K562 (cell line): ENCODE results near the gene SLC1A3.

Experiments used
- BDP1 ChIP-seq: IDR thresholded peaks from 3 replicates; pipeline ENCODE4 v1.6.1; 2011; ENCODE audit not compliant: insufficient read length, insufficient read depth
- HOXB6 ChIP-seq: fragments of 250-450 bp; sonication (Bioruptor Pico); IDR thresholded peaks from 2 replicates; pipeline ENCODE4 v1.5.1; 2022; ENCODE audit warnings: mild to moderate bottlenecking, borderline replicate concordance
- POLR2A ChIP-seq: fragments of 450-650 bp; conservative IDR thresholded peaks from 2 replicates; pipeline ENCODE4 v1.6.1; 2016
- POLR2AphosphoS5 ChIP-seq: IDR thresholded peaks from 2 replicates; pipeline ENCODE4 v1.6.1; 2011; ENCODE audit warnings: mild to moderate bottlenecking, low read depth, low read length, moderate library complexity; ENCODE audit not compliant: control insufficient read depth, insufficient read depth
- PYGO2 ChIP-seq: fragments of 450-650 bp; IDR thresholded peaks from 2 replicates; pipeline ENCODE4 v1.6.1; 2016; ENCODE audit warnings: mild to moderate bottlenecking, missing genetic modification characterization, moderate library complexity, missing compliant biosample characterization
- RAD21 ChIP-seq, 2 experiments: fragments of 250-450 bp in 1 of 2; fragments of 450-650 bp in 1 of 2; sonication (Bioruptor Pico) in 1 of 2; formaldehyde crosslinking in 1 of 2; IDR thresholded peaks in 1 of 2; conservative IDR thresholded peaks in 1 of 2; 2 replicates each; pipeline versions ENCODE4 v1.4.0 to v1.8.0; 2020 to 2022; ENCODE audit warnings: mild to moderate bottlenecking in 2 of 2, moderate library complexity in 1 of 2
- SIN3A ChIP-seq, 2 experiments: fragments of 150-350 bp in 1 of 2; IDR thresholded peaks; 2 replicates each; pipeline ENCODE4 v1.6.1; 2011 to 2016; ENCODE audit warnings: borderline replicate concordance in 2 of 2, low read depth in 2 of 2, low read length in 2 of 2, mild to moderate bottlenecking in 2 of 2, moderate library complexity in 2 of 2; ENCODE audit not compliant: control insufficient read depth in 1 of 2
- SMC3 ChIP-seq: conservative IDR thresholded peaks from 2 replicates; pipeline ENCODE4 v1.6.1; 2011; ENCODE audit warnings: low read depth, low read length, improper control_type of control experiment; ENCODE audit not compliant: insufficient read depth
- ZC3H4 ChIP-seq: sonication (generic); formaldehyde crosslinking; IDR thresholded peaks from 2 replicates; pipeline ENCODE4 v1.9.0; 2021; ENCODE audit warnings: missing genetic modification reagents, borderline replicate concordance
- ZNF764 ChIP-seq: fragments of 250-450 bp; sonication (Bioruptor Pico); IDR thresholded peaks from 2 replicates; pipeline ENCODE4 v1.4.0; 2020; ENCODE audit warnings: low read depth, mild to moderate bottlenecking, moderate library complexity
- TF ChIP-seq, protein P1 (sequence below), 3 experiments: IDR thresholded peaks in 2 of 3; conservative IDR thresholded peaks in 1 of 3; 2 replicates each; pipeline ENCODE4 v1.5.1; 2011 to 2012; ENCODE audit warnings: low read length in 3 of 3, mild to moderate bottlenecking in 3 of 3, control low read depth in 2 of 3, improper control_type of control experiment in 1 of 3, inconsistent platforms in 1 of 3, low read depth in 1 of 3, mixed read lengths in 1 of 3, moderate library complexity in 1 of 3; ENCODE audit not compliant: insufficient read depth in 2 of 3
- TF ChIP-seq, protein P2 (sequence below), 2 experiments: fragments of 450-650 bp; formaldehyde crosslinking in 1 of 2; IDR thresholded peaks; 2 replicates each; pipeline versions ENCODE4 v1.4.0 to v1.6.1; 2014 to 2020; ENCODE audit warnings: mild to moderate bottlenecking in 2 of 2, borderline replicate concordance in 1 of 2, low read depth in 1 of 2

DNA sequence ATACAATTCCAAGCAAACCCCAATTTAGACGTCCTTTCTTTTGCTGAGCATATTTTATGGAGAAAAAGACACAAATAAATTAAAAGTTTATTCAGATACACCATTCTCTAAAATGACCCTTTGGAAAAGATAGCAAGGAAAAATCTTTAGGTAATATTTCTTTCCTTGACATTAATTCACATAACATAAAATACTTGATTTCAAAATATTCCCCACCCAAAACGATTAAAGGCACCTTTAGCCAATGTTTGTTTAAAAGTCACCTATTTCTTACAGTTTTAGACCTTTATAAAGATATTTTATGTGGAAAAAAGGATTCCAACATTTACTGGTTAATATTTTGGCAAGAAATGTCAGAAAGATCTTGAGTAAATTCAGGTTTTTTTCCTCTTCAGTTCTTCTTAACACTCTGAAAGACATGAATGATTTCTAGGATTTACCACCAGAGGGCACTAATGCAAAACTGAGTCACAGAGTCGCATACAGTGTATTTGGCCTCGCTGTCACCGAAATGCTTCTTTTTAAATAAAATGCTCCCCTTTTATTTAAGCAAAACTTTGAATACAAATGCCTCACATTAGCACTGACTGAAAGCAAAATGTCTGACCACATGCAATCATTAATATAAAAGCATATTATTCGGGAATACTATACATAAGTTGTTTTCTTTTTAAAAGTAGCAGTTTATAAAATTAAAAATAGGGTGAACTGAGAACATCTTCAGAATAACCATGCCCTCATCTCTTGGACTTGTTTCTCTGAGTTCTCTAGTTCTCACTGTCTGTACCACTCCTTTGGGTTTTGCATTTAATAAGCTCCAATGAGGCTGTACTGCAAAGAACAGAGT, 122.5 kb downstream of the SLC1A3 start:
- TF ChIP-seq, protein P1, sequence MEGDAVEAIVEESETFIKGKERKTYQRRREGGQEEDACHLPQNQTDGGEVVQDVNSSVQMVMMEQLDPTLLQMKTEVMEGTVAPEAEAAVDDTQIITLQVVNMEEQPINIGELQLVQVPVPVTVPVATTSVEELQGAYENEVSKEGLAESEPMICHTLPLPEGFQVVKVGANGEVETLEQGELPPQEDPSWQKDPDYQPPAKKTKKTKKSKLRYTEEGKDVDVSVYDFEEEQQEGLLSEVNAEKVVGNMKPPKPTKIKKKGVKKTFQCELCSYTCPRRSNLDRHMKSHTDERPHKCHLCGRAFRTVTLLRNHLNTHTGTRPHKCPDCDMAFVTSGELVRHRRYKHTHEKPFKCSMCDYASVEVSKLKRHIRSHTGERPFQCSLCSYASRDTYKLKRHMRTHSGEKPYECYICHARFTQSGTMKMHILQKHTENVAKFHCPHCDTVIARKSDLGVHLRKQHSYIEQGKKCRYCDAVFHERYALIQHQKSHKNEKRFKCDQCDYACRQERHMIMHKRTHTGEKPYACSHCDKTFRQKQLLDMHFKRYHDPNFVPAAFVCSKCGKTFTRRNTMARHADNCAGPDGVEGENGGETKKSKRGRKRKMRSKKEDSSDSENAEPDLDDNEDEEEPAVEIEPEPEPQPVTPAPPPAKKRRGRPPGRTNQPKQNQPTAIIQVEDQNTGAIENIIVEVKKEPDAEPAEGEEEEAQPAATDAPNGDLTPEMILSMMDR (IDR thresholded peaks at IDR 0.05 in 2 of 3, conservative IDR thresholded peaks at IDR 0.05 in 1 of 3; ENCODE audit: insufficient read depth in 2 of 3, low read depth in 1 of 3, low read length in 3 of 3) = peak; percentile 65 to 75 (median 71); a peak in 5 of 6 replicates
- no peak for TF ChIP-seq PYGO2 (tag)
- TF ChIP-seq POLR2A = no peak
- peak; percentile 46 to 73 for TF ChIP-seq RAD21 (CRISPR knock-in tag; conservative IDR thresholded peaks at IDR 0.05 in 1 of 2, IDR thresholded peaks at IDR 0.05 in 1 of 2)
- TF ChIP-seq, protein P2, sequence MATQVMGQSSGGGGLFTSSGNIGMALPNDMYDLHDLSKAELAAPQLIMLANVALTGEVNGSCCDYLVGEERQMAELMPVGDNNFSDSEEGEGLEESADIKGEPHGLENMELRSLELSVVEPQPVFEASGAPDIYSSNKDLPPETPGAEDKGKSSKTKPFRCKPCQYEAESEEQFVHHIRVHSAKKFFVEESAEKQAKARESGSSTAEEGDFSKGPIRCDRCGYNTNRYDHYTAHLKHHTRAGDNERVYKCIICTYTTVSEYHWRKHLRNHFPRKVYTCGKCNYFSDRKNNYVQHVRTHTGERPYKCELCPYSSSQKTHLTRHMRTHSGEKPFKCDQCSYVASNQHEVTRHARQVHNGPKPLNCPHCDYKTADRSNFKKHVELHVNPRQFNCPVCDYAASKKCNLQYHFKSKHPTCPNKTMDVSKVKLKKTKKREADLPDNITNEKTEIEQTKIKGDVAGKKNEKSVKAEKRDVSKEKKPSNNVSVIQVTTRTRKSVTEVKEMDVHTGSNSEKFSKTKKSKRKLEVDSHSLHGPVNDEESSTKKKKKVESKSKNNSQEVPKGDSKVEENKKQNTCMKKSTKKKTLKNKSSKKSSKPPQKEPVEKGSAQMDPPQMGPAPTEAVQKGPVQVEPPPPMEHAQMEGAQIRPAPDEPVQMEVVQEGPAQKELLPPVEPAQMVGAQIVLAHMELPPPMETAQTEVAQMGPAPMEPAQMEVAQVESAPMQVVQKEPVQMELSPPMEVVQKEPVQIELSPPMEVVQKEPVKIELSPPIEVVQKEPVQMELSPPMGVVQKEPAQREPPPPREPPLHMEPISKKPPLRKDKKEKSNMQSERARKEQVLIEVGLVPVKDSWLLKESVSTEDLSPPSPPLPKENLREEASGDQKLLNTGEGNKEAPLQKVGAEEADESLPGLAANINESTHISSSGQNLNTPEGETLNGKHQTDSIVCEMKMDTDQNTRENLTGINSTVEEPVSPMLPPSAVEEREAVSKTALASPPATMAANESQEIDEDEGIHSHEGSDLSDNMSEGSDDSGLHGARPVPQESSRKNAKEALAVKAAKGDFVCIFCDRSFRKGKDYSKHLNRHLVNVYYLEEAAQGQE (IDR thresholded peaks at IDR 0.05; ENCODE audit: borderline replicate concordance) = peak; percentile 53; the same call in 1 of the 2 replicates
- TF ChIP-seq, protein P2 (CRISPR knock-in tag; IDR thresholded peaks at IDR 0.05; ENCODE audit: low read depth) = no peak
- no peak for TF ChIP-seq HOXB6
- TF ChIP-seq BDP1 = no peak
- no peak for TF ChIP-seq POLR2AphosphoS5
- TF ChIP-seq SMC3 = peak; percentile 55
- TF ChIP-seq ZC3H4 = no peak
- TF ChIP-seq SIN3A (IDR thresholded peaks at IDR 0.05; ENCODE audit: borderline replicate concordance in 2 of 2, control insufficient read depth in 1 of 2, low read depth in 2 of 2, low read length in 2 of 2) = no peak
- TF ChIP-seq ZNF764 (CRISPR knock-in tag) = no peak
